T-helper 9 cell (primary cell): ENCODE results near the gene PALB2.
A peak's percentile ranks its signal among the peaks of the same experiment; 100 is the strongest.
"Not testable (repeated sequence)": the region's sequence is repeated elsewhere in the genome, so short reads cannot be mapped to it uniquely, and the experiment has no call there.

Experiments
- DNase-seq: peaks from one replicate; pipeline ENCODE4 v3.0.0-alpha.2; 2020

The PALB2 gene

DNA sequence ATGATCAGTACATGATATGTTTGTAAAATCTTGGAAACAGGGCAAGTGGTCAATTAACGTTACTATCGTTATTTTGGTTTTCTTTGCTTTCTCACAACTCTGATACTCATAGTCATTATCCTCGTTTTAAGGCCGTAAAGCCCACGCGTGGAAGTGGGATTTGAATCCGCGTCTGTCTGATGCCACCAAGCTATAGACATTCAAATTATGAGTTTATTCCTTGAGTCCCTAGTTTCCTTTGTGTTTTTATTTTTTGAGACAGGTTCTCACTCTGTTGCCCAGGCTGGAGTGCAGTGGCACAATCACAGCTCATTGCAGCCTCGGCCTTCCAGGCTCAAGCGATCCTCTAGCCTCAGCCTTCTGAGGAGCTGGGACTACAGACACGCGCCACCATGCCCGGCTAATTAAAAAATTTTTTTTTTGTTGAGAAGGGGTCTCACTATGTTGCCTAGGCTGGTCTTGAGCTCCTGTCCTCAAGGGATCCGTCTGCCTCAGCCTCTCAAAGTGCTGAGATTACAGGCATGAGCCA lies 1.2 kb upstream of the PALB2 start:
- no peak for DNase-seq

- DNase-seq: no peak
Measured at GRCh38 chr16:23640615-23640930, 537 bp downstream of the PALB2 start.

- DNase-seq: no peak
Measured at GRCh38 chr16:23635958-23636357, 5.2 kb downstream of the PALB2 start.

- DNase-seq: no peak
Measured at GRCh38 chr16:23634461-23635036, 6.6 kb downstream of the PALB2 start.

DNA sequence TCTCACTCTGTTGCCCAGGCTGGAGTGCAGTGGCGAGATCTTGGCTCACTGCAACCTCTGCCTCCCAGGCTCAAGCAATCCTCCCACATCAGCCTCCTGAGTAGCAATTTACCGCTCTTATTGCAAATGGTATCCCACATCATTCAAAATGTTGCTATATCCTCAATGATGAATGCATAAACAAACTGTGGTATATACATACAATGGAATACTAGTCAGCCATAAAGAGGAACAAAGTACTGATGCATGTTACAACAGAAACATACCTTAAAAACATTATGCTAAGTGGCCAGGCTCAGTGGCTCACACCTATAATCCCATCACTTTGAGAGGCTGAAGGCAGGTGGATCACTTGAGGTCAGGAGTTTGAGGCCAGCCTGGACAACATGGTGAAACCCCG lies 9.2 kb downstream of the PALB2 start:
- DNase-seq: not testable (repeated sequence)

DNA sequence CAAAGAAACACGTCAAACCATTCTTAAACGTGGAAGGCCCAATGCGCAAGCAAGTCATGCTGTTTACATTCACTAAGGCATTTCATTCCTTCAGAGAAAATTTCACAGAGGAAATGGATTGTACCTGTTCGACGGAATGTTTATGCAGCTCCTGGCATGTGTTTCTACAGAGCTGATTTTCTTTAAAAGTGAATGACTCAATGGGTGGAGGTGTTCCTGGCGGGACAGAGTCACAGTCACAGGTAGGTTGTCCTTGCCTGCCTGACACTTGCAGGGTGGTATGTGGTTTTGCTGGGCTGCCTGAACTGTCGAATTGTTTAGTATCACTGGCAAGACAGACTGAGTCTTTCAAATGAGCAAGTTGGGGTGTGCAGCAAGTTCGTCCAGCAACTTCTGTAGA lies 11.6 kb downstream of the PALB2 start:
- no peak for DNase-seq

DNA sequence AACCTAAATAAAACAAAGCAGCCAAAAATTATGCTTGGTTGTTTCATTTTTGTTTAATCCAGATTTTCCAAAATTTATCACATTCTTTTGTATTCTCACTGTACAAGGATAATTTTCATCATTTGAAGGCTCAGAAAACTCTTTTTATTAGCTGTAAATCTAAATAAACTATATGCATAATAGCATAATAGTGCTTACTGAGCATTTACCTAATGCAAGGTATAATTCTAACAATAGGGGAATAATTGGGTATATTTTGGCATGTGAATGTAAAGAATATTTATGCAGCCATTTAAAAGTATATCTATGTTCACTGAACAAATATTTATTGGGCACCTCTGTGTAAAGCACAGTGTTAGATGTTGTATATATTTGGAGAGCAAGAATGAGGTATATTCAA lies 17.0 kb downstream of the PALB2 start:
- no peak for DNase-seq

DNA sequence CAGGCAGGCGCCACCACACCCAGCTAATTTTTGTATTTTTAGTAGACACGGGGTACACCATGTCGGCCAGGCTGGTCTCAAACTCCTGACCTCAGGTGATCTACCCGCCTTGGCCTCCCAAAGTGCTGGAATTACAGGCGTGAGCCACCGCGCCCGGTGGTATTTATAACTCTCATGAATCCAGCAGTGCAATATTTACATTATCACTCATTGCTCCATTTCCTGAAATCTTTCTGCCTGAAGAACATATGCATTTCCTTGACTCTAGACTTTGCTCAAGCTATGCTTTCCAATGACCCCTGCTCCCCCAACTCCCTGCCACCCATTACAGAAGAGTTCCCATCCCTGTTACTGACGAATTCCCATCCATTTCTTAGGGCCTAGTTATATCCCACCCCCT lies 25.3 kb downstream of the PALB2 start:
- no peak for DNase-seq

DNA sequence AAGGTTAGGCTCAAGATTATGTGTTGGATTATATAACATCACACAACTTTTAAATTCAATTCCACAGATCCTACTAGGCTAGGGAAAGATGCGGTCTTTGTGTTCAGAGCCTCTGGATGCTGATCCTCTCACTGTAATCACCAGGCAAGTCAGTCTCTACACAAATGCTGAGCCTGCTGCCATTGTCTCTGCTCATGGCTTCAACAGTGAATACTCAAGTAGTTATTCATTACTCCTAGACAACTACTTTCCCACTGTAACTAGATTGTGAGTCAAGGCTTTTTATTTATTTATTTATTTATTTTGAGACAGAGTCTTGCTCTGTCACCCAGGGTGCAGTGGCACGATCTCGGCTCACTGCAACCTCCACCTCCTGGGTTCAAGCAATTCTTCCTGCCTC lies 29.2 kb downstream of the PALB2 start:
- no peak for DNase-seq

DNA sequence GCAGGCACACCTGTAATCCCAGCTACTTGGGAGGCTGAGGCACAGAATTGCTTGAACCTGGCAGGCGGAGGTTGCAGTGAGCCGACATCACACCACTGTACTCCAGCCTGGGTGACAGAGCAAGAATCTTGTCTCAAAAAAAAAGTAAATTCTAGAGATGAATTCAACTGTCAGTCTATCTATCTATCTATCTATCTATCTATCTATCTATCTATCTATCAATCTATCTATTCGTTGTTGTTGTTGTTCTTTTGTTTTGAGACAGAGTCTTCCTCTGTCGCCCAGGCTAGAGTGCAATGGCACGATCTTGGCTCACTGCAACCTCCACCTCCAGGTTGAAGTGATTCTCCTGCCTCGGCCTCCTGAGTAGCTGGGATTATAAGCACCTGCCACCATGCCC lies 30.2 kb downstream of the PALB2 start:
- not testable (repeated sequence) for DNase-seq

GRCh38 chr16:23609929-23610328 lies 31.2 kb downstream of the PALB2 start:
- DNase-seq: no peak

DNA sequence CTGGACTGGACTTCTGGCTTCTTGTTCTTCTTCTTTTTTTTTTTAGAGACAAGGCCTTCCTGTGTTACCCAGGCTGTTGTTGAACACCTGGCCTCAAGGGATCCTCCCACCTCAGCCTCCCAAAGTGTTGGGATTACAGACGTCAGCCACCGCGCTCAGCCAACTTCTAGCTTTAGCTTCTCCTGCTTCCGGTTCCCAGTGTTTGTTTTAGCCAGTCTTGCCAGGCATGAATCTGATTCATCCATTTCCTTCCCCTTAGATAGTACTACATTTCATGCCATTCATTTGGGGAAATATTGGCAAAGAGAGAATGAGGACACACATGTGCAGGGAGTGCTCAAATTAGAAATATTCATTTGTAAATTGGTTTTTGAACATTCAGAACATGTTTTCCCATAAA lies 32.9 kb downstream of the PALB2 start:
- DNase-seq: no peak

DNA sequence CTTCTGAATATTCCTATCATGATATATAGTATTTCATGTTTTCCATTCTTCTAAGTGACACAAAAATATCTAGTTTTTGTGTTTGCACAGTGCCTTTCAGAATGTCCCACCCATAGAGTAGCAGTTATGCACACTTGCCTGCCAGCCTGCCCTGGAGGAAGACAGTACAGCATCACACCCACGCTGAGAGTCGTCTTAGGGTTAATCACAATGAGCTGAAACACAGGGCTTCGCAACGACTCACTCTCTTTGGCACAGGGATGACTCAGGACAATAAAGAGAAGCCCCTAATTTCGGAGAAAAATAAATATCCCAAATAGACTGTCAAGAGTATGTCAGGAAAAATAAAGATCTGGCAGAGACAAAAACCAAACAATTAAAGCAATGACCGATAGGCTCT lies 33.4 kb downstream of the PALB2 start:
- no peak for DNase-seq

- no peak for DNase-seq
Measured at GRCh38 chr16:23597003-23597756, 43.9 kb downstream of the PALB2 start.

DNA sequence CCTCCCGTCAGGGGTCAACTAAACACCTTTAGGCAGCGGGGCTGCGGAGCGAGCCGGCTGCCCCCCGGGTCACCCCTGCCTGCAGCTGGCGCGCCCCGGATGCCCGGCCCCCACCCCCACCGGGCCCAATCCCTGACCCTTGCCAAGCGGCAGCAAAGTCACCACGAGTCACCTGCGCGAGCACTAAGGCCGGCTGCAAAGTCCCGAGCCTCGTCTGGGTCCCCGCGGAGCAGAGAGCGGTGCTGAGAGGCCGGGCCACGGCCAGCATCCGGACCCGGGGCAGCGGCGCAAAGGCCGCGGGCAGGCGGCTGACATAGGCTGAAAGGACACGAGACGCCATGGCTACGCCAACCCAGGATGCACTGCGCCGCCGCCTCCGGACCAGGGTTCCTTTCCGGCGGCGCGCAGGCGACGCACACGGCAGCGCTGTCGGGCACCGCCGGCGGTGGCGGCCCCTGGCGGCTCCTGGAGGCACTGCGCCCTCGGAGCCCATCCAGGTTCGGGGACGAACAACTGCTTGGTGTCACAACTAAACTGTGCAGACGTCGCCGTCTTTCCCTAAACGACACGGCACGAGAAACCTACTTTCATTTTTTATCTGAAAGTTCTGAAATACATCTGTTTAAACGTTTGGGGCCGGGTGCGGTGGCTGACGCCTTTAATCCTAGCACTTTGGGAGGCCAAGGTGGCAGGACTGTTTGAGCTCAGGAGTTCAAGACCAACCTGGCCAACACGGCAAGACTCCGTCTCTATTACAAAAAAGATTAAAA lies 45.0 kb downstream of the PALB2 start, which contains the start of gene NDUFAB1:
Gene NDUFAB1, minus strand, starts transcription at position 366 of the 770 bp plus-strand sequence. Its CDS starts 26 bp downstream, at position 340.
- DNase-seq: peak; percentile 91

GRCh38 chr16:23595246-23595950 lies 45.7 kb downstream of the PALB2 start:
- no peak for DNase-seq

- no peak for DNase-seq
Measured at GRCh38 chr16:23594186-23594585, 46.9 kb downstream of the PALB2 start.

GRCh38 chr16:23590181-23590580 lies 50.9 kb downstream of the PALB2 start:
- no peak for DNase-seq

GRCh38 chr16:23587726-23588125 lies 53.4 kb downstream of the PALB2 start:
- DNase-seq: no peak

DNA sequence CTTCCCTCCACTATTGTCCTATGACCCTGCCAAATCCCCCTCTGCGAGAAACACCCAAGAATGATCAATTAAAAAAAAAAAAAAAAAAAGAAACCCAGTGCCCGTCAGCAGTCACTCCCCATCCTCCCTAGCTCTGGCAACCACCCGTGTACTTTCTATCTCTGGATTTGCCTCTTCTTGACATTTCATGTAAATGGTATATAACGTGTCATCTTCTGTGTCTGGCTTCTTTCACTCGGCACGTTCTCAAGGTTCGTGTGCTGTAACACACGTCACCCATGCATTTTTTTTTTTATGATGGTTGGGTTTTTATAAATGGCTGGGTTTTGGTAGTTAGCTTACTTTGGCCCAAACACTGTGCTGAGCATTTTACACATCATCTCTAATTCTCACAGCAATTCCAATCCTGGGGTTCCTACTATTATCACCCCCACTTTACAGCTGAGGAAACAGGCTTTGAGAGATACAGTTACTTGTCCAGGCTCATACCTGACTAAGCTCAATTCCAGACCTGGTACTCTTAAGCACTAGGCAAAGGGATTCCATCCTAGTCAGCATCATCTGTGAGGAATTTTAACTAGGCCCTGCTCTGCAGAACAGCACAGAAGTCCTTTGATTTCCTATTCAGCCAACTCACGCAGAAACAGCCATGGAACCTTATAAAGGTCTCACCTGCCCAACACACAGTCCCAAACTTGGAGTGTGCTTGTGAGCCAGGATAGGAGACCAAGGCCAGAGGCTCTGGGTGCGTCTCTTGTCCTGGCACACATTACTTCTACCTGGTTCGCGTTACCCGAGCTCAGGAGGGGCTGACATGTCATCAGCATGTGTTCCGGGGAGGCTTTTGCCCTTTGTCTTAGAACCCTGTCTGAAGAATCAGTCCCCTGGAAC lies 56.7 kb downstream of the PALB2 start:
- no peak for DNase-seq

GRCh38 chr16:23583271-23583670 lies 57.8 kb downstream of the PALB2 start:
- DNase-seq: not testable (repeated sequence)

- DNase-seq: no peak
Measured at GRCh38 chr16:23581764-23582163, 59.3 kb downstream of the PALB2 start.
